ENCODE results near the gene CD34. TPM values are rescaled to one million over a fixed set of nuclear protein-coding genes. Genes with fewer than 3 reads are reported as not detected.

Gene CD34
- total RNA-seq, 2 donors from 2014 or later = 3.1 to 8.4 TPM

- Histone ChIP-seq H3K9ac (ENCODE audit: low read depth in 2 of 2, low read length in 2 of 2) (peak overlapping the region; percentile 41 to 43), H3K27me3 (peaks cover 10% of the 10 kb centered on the region), H3K27ac (no peak overlapping the region), H3K9me3 (no peaks in the 10 kb centered on the region), H3K4me3 (peak overlapping the region; percentile 32), H3K4me1 (peaks cover 6% of the 10 kb centered on the region), H3K36me3 (no peaks in the 10 kb centered on the region)
- TF ChIP-seq CTCF (IDR thresholded peaks at IDR 0.05) = no peak
- no peak for DNase-seq
- intact Hi-C loops (cut with DNase I) = no loop called here
Measured at GRCh38 chr1:207958376-207959139, 47.6 kb upstream of the CD34 start.

- no peak for TF ChIP-seq CTCF (IDR thresholded peaks at IDR 0.05)
- Histone ChIP-seq H3K9ac (ENCODE audit: low read depth in 2 of 2, low read length in 2 of 2) (no peak overlapping the region), H3K4me1 (no peaks in the 10 kb centered on the region), H3K36me3 (no peaks in the 10 kb centered on the region), H3K27me3 (peaks cover 10% of the 10 kb centered on the region), H3K27ac (no peak overlapping the region), H3K9me3 (no peaks in the 10 kb centered on the region), H3K4me3 (no peak overlapping the region)
- intact Hi-C loops (cut with DNase I) = no loop called here
- no peak for DNase-seq
Measured at GRCh38 chr1:207956986-207957385, 46.1 kb upstream of the CD34 start.

GRCh38 chr1:207954104-207954503, 43.2 kb upstream of the CD34 start:
- no peak for DNase-seq

GRCh38 chr1:207952617-207953542, 42.0 kb upstream of the CD34 start:
- Histone ChIP-seq H3K9me3 (no peaks in the 10 kb centered on the region), H3K36me3 (no peaks in the 10 kb centered on the region), H3K27ac (no peak overlapping the region), H3K4me3 (no peak overlapping the region), H3K9ac (ENCODE audit: low read depth in 2 of 2, low read length in 2 of 2) (no peak overlapping the region), H3K27me3 (no peaks in the 10 kb centered on the region), H3K4me1 (no peaks in the 10 kb centered on the region)
- intact Hi-C loops (cut with DNase I) = no loop called here
- no peak for TF ChIP-seq CTCF (IDR thresholded peaks at IDR 0.05)
- DNase-seq = no peak

More at GRCh38 chr1:207954104-207954503, 43.2 kb upstream of the CD34 start:
- H3K4me1 ChIP-seq = no peaks in the 10 kb centered on the region
- TF ChIP-seq CTCF (IDR thresholded peaks at IDR 0.05) = no peak
- intact Hi-C loops (cut with DNase I) = no loop called here
- H3K27ac ChIP-seq = no peak overlapping the region
- H3K36me3 ChIP-seq = no peaks in the 10 kb centered on the region
- no peak overlapping the region for H3K4me3 ChIP-seq
- H3K27me3 ChIP-seq = peaks cover 5% of the 10 kb centered on the region
- H3K9ac ChIP-seq (ENCODE audit: low read depth in 2 of 2, low read length in 2 of 2) = no peak overlapping the region
- H3K9me3 ChIP-seq = no peaks in the 10 kb centered on the region

- no peak overlapping the region for H3K4me3 ChIP-seq
- H3K9ac ChIP-seq (ENCODE audit: low read depth in 2 of 2, low read length in 2 of 2) = no peak overlapping the region
- no peaks in the 10 kb centered on the region for H3K9me3 ChIP-seq
- no peaks in the 10 kb centered on the region for H3K4me1 ChIP-seq
- H3K27ac ChIP-seq = no peak overlapping the region
- H3K27me3 ChIP-seq = no peaks in the 10 kb centered on the region
- DNase-seq = no peak
- no peaks in the 10 kb centered on the region for H3K36me3 ChIP-seq
- TF ChIP-seq CTCF (IDR thresholded peaks at IDR 0.05) = no peak
- intact Hi-C loops (cut with DNase I) = no loop called here
Measured at GRCh38 chr1:207951652-207952051, 40.7 kb upstream of the CD34 start.

Measured in colonic mucosa (tissue), 4 donors.